Neural cell (in vitro differentiated cells): ENCODE data around the gene KIAA0753. TPM values are rescaled to one million over a fixed set of nuclear protein-coding genes. Genes with fewer than 3 reads are reported as not detected.
"Not testable (repeated sequence)": the region's sequence is repeated elsewhere in the genome, so short reads cannot be mapped to it uniquely, and the experiment has no call there.

ENCODE experiments used
- H2AFZ ChIP-seq: fragments of 200-600, 300-800 bp; sonication (generic), shearing (Covaris generic); 2 replicates; pipeline ENCODE4 v1.6.0; 2014; ENCODE audit warnings: low read depth, mild to moderate bottlenecking, antibody characterized with exemption, low read length, moderate library complexity
- H3F3A ChIP-seq: fragments of 200-600 bp; shearing (Covaris generic); 2 replicates; pipeline ENCODE4 v1.6.1; 2016; ENCODE audit warnings: mild to moderate bottlenecking, moderate library complexity, mixed read lengths, antibody characterized with exemption, low read length; ENCODE audit not compliant: insufficient read depth, poor library complexity, severe bottlenecking
- H3K27ac ChIP-seq: fragments of 200-600, 300-800 bp; sonication (generic), shearing (Covaris generic); 2 replicates; pipeline ENCODE4 v1.5.1; 2014; ENCODE audit warnings: mild to moderate bottlenecking, low read length, moderate library complexity
- H3K27me3 ChIP-seq: fragments of 300-800, 200-600 bp; sonication (generic), shearing (Covaris generic); 2 replicates; pipeline ENCODE4 v1.6.0; 2014; ENCODE audit warnings: mild to moderate bottlenecking, low read depth, low read length, moderate library complexity; ENCODE audit not compliant: insufficient read depth
- H3K36me3 ChIP-seq: fragments of 300-800, 200-600 bp; sonication (generic), shearing (Covaris generic); 2 replicates; pipeline ENCODE4 v1.5.1; 2014; ENCODE audit warnings: mild to moderate bottlenecking, antibody characterized with exemption, low read length, moderate library complexity; ENCODE audit not compliant: insufficient read depth
- H3K4me2 ChIP-seq: fragments of 300-800, 200-600 bp; sonication (generic), shearing (Covaris generic); 2 replicates; pipeline ENCODE4 v1.6.0; 2014; ENCODE audit warnings: mild to moderate bottlenecking, low read length
- H3K4me3 ChIP-seq: fragments of 300-800, 200-600 bp; sonication (generic), shearing (Covaris generic); 2 replicates; pipeline ENCODE4 v1.5.1; 2014; ENCODE audit warnings: mild to moderate bottlenecking, low read length, moderate library complexity
- H3K79me2 ChIP-seq: fragments of 200-600 bp; shearing (Covaris generic); replicated peaks from 2 replicates; pipeline ENCODE4 v1.6.0; 2014; ENCODE audit warnings: mild to moderate bottlenecking, low read length, moderate library complexity; ENCODE audit not compliant: insufficient read depth
- H3K9ac ChIP-seq: fragments of 300-800, 200-600 bp; sonication (generic), shearing (Covaris generic); 2 replicates; pipeline ENCODE4 v1.6.1; 2016; ENCODE audit warnings: mild to moderate bottlenecking, low read length, mixed read lengths
- H3K9me2 ChIP-seq: fragments of 200-600 bp; shearing (Covaris generic); 2 replicates; pipeline ENCODE4 v1.6.1; 2016; ENCODE audit warnings: mild to moderate bottlenecking, low read length, mixed read lengths; ENCODE audit not compliant: insufficient read depth
- H3K9me3 ChIP-seq: fragments of 200-600, 300-800 bp; sonication (generic), shearing (Covaris generic); 2 replicates; pipeline ENCODE4 v1.6.1; 2016; ENCODE audit warnings: mild to moderate bottlenecking, mixed run types, low read length, moderate library complexity, mixed read lengths
- H4K20me1 ChIP-seq: fragments of 200-600 bp; shearing (Covaris generic); 2 replicates; pipeline ENCODE4 v1.6.1; 2016; ENCODE audit warnings: mild to moderate bottlenecking, mixed run types; ENCODE audit not compliant: insufficient read depth
- CTCF ChIP-seq: fragments of 450-650 bp; IDR thresholded peaks from 2 replicates; pipeline ENCODE4 v1.5.1; 2014; ENCODE audit warnings: antibody characterized with exemption, mild to moderate bottlenecking, moderate library complexity; ENCODE audit not compliant: poor library complexity, severe bottlenecking
- EP300 ChIP-seq: fragments of 450-650 bp; conservative IDR thresholded peaks from 2 replicates; pipeline ENCODE4 v1.6.1; 2014; ENCODE audit warnings: antibody characterized with exemption, mild to moderate bottlenecking, moderate library complexity; ENCODE audit not compliant: poor library complexity, severe bottlenecking
- EZH2 ChIP-seq: fragments of 200-600, 300-800 bp; shearing (Covaris generic), sonication (generic); IDR thresholded peaks from 2 replicates; pipeline ENCODE4 v1.6.1; 2014; ENCODE audit warnings: antibody characterized with exemption, low read length, borderline replicate concordance, mild to moderate bottlenecking; ENCODE audit not compliant: insufficient read depth, poor library complexity, severe bottlenecking
- MXI1 ChIP-seq: fragments of 450-650 bp; conservative IDR thresholded peaks from 2 replicates; pipeline ENCODE4 v1.6.1; 2014; ENCODE audit warnings: antibody characterized with exemption, mild to moderate bottlenecking; ENCODE audit not compliant: poor library complexity, severe bottlenecking
- POLR2AphosphoS5 ChIP-seq: IDR thresholded peaks from 2 replicates; pipeline ENCODE4 v1.6.1; 2012
- RAD21 ChIP-seq: fragments of 450-650 bp; conservative IDR thresholded peaks from 2 replicates; pipeline ENCODE4 v1.6.1; 2014; ENCODE audit warnings: antibody characterized with exemption, mild to moderate bottlenecking, moderate library complexity
- REST ChIP-seq: IDR thresholded peaks from 2 replicates; pipeline ENCODE4 v1.6.1; 2012; ENCODE audit warnings: borderline replicate concordance
- SMC3 ChIP-seq: fragments of 450-650 bp; conservative IDR thresholded peaks from 2 replicates; pipeline ENCODE4 v1.6.1; 2014; ENCODE audit warnings: antibody characterized with exemption, mild to moderate bottlenecking, moderate library complexity; ENCODE audit not compliant: poor library complexity
- TAF1 ChIP-seq: IDR thresholded peaks from 2 replicates; pipeline ENCODE4 v1.6.1; 2012; ENCODE audit warnings: low read depth
- polyA plus RNA-seq: library from polyadenylated mRNA; depleted of rRNA; stranded (reverse); fragments of >200 nt; gene quantifications from 2 replicates; pipeline ENCODE4 v1.2.3, GENCODE V29; 2014

Gene KIAA0753
- polyA plus RNA-seq, 1 donor from 2014 or later: 32.3 TPM

GRCh38 chr17:6573495-6573894 lies 67.0 kb downstream of the KIAA0753 start:
- not testable (repeated sequence) for H2AFZ ChIP-seq, H3K4me2 ChIP-seq, H4K20me1 ChIP-seq, H3K4me3 ChIP-seq, H3F3A ChIP-seq, H3K9ac ChIP-seq, H3K27ac ChIP-seq, H3K9me2 ChIP-seq, H3K9me3 ChIP-seq, H3K79me2 ChIP-seq, H3K36me3 ChIP-seq, H3K27me3 ChIP-seq

DNA sequence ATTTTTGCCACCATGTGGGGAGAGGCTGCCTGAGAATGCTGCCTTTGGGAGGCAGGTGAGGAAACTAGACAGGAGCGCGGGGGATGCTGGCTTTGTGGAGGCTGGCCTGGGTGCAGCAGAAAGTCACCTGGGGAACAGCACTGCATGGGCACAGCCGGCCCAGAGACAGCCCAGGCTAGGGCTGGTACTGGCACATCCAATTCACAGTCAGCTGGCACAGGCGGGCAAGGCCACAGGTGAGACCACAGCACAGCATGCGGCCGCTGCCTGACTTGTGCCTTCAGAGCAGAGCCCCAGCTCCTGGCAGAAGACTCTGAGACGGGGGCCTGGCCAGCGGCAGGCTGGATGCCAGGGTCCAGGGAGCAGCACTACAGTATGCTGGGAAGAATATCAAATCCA lies 67.5 kb downstream of the KIAA0753 start:
- Histone ChIP-seq H3K36me3 (no peaks in the 10 kb centered on the region), H3F3A (no peaks in the 10 kb centered on the region), H4K20me1 (no peaks in the 10 kb centered on the region), H3K79me2 (no peaks in the 10 kb centered on the region), H3K27ac (no peak overlapping the region), H3K9me2 (no peaks in the 10 kb centered on the region), H3K27me3 (no peaks in the 10 kb centered on the region), H3K4me3 (no peak overlapping the region), H3K9me3 (no peaks in the 10 kb centered on the region), H3K9ac (no peak overlapping the region), H3K4me2 (no peak overlapping the region), H2AFZ (no peak overlapping the region)
- TF ChIP-seq TAF1: no peak

- Histone ChIP-seq H2AFZ (no peak overlapping the region), H3K9ac (no peak overlapping the region), H3K9me2 (no peaks in the 10 kb centered on the region), H3F3A (no peaks in the 10 kb centered on the region), H3K4me2 (no peak overlapping the region), H4K20me1 (no peaks in the 10 kb centered on the region), H3K4me3 (no peak overlapping the region), H3K9me3 (no peaks in the 10 kb centered on the region), H3K79me2 (no peaks in the 10 kb centered on the region), H3K36me3 (no peaks in the 10 kb centered on the region), H3K27ac (no peak overlapping the region), H3K27me3 (no peaks in the 10 kb centered on the region)
- TF ChIP-seq RAD21 (no peak), TAF1 (no peak), SMC3 (no peak), CTCF (no peak), POLR2AphosphoS5 (no peak)
These were observed 69.1 kb downstream of the KIAA0753 start for GRCh38 chr17:6571452-6571781.

DNA sequence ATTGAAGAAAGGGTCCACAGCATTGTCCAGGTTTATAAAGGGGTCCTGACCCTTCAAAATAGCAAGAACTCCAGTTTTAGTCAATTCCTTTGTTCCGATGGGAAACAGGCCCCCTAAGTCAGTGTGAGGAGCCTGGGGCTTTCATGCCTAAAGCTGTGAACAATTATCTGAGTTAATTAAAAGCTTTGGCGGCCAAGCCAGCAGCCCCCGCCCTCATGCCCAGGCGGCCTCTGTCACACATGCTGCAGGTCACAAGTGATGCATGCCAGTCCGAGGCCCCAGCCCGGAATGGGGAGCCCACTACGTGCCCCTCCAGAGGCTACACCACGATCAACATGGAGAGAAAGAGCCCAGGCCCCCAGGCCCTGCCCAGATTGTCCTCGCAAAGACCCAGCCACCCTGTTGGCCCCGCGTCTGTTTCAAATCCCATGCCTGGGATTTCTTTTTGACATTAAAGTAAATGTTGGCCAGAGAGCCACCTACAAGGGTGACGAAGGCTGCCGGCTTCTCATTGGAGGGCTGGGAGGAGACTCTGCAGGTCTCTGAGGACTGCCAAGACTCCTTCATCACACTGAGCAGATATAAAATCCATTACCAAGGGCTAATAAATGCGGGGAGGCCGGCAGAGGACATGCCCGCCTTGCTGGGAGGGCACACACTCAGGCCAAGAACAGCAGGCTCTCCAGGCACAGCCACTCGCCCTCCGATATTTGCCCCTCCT lies 69.6 kb downstream of the KIAA0753 start:
- no peak overlapping the region for H3K4me2 ChIP-seq
- no peak overlapping the region for H3K27ac ChIP-seq
- TF ChIP-seq EP300: no peak
- no peak for TF ChIP-seq RAD21
- no peak for TF ChIP-seq MXI1
- no peak for TF ChIP-seq EZH2
- no peak for TF ChIP-seq TAF1
- no peak for TF ChIP-seq REST
- no peak for TF ChIP-seq POLR2AphosphoS5
- no peak for TF ChIP-seq CTCF
- TF ChIP-seq SMC3: no peak

More for the DNA sequence above, 69.6 kb downstream of the KIAA0753 start:
- no peaks in the 10 kb centered on the region for H3K27me3 ChIP-seq
- H3K9ac ChIP-seq: no peak overlapping the region
- H4K20me1 ChIP-seq: no peaks in the 10 kb centered on the region
- H2AFZ ChIP-seq: no peak overlapping the region
- H3K4me3 ChIP-seq: no peak overlapping the region
- H3K36me3 ChIP-seq: no peaks in the 10 kb centered on the region
- no peaks in the 10 kb centered on the region for H3K9me2 ChIP-seq
- no peaks in the 10 kb centered on the region for H3F3A ChIP-seq
- H3K9me3 ChIP-seq: no peaks in the 10 kb centered on the region
- H3K79me2 ChIP-seq: no peaks in the 10 kb centered on the region
